Epithelial cell of prostate (primary cell): ENCODE measurements around the gene SLC35F6.
"Not testable (repeated sequence)": the region's sequence is repeated elsewhere in the genome, so short reads cannot be mapped to it uniquely, and the experiment has no call there.

Experiments used
- DNase-seq: peaks from one replicate; pipeline ENCODE4 v3.0.0-alpha.2; 2011; ENCODE audit warnings: low read depth, low spot score
- H3K27ac ChIP-seq: fragments of 450-650 bp; 2 replicates; pipeline ENCODE4 v1.5.1; 2017; ENCODE audit warnings: mild to moderate bottlenecking

The SLC35F6 gene

GRCh38 chr2:26778507-26778906 lies 14.4 kb downstream of the SLC35F6 start:
- no peak for DNase-seq
- no peak overlapping the region for H3K27ac ChIP-seq

DNA sequence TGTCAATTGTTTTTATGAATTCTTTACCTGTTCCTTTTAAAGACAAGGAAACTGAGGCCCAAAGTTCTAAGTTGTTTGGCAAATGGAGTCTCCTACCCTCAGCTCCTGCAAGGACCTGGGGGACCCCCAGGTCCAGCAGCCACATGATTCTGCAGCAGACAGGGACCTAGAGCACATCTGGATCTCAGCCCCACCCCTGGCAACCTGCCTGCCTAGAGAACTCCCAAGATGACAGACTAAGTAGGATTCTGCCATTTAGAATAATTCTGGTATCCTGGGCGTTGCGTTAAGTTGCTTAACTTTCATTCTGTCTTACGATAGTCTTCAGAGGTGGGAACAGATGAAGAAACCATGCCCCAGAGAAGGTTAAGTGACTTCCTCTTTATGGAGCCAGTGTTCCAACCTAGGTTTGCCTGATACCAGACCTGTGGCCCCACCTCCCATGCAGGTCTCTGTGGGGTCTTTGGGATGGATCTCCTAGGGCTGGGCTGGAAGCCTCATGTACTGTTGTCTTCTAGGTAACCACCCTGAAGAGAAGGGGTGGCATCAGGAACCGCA lies 16.2 kb downstream of the SLC35F6 start:
- DNase-seq = no peak
- no peak overlapping the region for H3K27ac ChIP-seq

DNA sequence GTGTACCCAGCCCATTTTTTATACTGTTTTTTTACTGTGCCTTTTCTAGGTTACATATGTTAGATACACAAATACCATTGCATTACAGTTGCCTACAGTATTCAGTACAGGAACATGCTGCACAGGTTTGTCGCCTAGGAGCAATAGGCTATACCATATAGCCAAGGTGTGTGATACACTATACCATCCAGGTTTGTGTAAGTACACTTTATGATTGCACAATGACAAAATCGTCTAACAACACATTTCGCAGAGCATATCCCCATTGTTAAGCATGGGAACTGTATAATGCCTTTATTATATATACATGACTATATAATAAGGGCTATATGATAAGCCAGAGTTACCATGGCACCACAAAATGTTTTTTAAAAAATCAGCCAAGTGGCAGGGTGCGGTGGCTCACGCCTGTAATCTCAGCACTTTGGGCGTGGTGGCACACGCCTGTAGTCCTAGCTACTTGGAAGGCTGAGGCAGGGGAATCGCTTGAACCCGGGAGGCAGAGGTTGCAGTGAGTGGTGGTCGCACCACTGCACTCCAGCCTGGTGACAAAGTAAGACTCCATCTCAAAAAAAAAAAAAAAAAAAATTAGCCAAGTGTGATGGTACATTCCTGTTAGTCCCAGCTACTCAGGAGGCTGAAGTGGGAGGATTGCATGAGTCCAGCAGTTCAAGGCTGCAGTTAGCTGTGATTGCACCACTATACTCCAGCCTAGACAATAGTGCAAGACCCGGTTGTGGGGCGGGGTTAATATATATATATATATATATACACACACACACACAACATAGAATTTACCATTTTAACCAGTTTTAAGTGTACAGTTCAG lies 19.0 kb downstream of the SLC35F6 start:
- no peak overlapping the region for H3K27ac ChIP-seq
- DNase-seq = no peak

- no peak overlapping the region for H3K27ac ChIP-seq
- no peak for DNase-seq
These were observed 20.6 kb downstream of the SLC35F6 start for GRCh38 chr2:26784570-26785234.

DNA sequence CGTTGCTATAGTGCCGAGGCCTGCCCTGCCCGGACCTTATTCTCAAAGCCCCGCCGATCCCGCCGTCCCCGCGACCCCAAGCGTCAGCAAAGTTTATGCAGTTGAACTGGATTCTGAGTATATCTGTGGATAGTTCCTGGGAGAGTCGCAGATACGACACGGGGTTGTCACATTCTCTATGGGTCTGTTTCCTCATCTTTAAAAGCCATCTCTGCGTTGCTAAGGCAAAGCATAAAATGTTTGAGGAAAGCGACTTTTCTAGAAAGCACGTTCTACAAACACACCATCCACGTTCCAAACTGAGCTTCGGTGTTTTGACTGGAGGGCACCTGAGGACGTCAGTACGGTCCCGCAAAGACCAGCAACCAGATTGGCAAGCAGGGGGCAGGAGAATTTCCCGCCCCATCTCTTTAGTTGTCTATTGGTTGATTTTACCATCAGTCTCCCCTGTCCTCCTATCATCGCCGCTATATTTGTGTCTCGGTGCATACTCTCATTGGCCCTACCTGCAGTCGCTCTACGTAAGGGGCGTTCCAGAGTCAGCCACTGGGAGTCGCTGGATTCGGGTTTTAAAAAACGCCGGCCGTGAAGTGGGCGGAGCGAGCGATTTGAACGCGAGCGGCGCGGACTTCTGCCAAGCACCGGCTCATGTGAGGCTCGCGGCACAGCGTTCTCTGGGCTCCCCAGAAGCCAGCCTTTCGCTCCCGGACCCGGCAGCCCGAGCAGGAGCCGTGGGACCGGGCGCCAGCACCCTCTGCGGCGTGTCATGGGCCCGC lies 21.5 kb downstream of the SLC35F6 start, which contains the start of gene CENPA:
CENPA (plus strand) TSS at position 626 of the 776 bp plus-strand sequence; CDS start at position 767, 141 bp downstream.
- H3K27ac ChIP-seq = peak within 1 kb of the TSS; percentile 10
- DNase-seq = peak; percentile 97

- H3K27ac ChIP-seq = no peak overlapping the region
- no peak for DNase-seq
These were observed 22.3 kb downstream of the SLC35F6 start for GRCh38 chr2:26786207-26787028.

GRCh38 chr2:26792720-26793119 lies 28.6 kb downstream of the SLC35F6 start:
- H3K27ac ChIP-seq = no peak overlapping the region
- no peak for DNase-seq

DNA sequence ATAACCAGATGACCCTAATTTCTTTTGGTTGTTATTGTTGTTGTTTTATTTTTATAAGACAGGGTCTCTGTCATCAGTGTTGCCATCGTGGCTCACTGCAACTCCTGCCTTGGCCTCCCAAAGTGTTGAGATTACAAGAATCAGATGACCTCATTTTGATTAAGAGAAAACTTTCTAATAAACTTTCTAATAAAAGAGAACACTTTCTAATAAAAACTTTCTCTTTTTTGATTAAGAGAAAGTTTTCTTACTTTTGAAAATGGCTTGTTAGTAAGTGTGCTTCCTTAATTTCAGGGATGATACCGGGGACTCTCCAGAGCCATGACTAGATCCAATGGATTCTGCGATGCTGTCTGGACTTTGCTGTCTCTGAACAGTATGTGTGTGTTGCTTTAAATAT lies 29.4 kb downstream of the SLC35F6 start:
- no peak for DNase-seq
- no peak overlapping the region for H3K27ac ChIP-seq

DNA sequence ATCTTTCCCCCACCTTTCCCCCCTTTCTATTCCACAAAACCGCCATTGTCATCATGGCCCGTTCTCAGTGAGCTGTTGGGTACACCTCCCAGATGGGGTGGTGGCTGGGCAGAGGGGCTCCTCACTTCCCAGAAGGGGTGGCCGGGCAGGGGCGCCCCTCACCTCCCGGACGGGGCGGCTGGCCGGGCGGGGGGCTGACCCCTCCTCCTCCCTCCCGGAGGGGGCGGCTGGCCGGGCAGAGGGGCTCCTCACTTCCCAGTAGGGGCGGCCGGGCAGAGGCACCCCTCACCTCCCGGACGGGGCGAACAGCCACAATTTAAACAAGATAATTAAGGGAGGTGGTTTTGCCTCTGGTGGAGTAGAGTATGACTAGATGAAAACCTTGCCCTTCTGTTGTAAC lies 31.1 kb downstream of the SLC35F6 start:
- DNase-seq, H3K27ac ChIP-seq: not testable (repeated sequence)

DNA sequence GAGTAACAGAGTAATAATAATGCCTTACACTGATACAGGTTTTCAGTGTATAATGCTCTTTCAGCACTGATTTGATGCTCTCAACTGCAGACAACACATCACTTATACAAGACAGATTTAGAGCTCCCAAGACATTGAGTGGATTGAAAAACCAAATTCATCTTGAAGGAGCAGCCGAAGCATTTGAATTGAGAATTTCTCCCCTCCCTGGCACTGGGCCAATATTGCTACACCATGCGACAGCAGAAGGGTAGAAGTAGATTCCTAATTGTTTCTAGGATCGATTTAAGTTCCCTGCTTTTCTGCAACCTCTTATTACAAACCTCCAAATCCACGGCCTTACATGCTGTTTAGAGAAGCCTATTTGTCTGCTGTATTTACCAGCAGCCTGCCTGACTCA lies 37.2 kb downstream of the SLC35F6 start:
- DNase-seq = no peak

GRCh38 chr2:26801796-26802195 lies 37.7 kb downstream of the SLC35F6 start:
- no peak for DNase-seq

More for the DNA sequence above, 37.2 kb downstream of the SLC35F6 start:
- H3K27ac ChIP-seq = no peak overlapping the region

GRCh38 chr2:26805241-26805676 lies 41.2 kb downstream of the SLC35F6 start:
- DNase-seq = peak; percentile 98

More at GRCh38 chr2:26801796-26802195, 37.7 kb downstream of the SLC35F6 start:
- no peak overlapping the region for H3K27ac ChIP-seq

GRCh38 chr2:26807788-26808460 lies 43.8 kb downstream of the SLC35F6 start:
- no peak for DNase-seq
- no peak overlapping the region for H3K27ac ChIP-seq

More at GRCh38 chr2:26805241-26805676, 41.2 kb downstream of the SLC35F6 start:
- peak overlapping the region; percentile 82 for H3K27ac ChIP-seq

DNA sequence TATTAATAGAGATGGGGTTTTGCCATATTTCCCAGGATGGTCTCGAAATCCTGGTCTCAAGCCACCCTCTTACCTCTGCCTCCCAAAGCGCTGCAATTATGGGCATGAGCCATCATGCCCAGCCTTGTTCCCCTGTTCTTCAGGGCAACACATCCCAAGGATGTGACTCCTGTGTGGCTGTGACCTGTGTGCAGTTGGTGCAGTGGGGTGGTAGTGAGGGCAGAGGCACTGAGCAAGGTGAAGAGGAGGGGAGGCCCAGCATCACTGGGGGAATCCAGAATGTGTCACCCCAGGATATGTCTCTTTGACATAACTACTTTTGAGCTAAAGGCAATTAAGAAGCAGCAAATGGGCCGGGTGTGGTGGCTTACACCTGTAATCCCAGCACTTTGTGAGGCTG lies 45.1 kb downstream of the SLC35F6 start:
- DNase-seq = no peak
- H3K27ac ChIP-seq = no peak overlapping the region

GRCh38 chr2:26809876-26810577 lies 45.9 kb downstream of the SLC35F6 start:
- no peak overlapping the region for H3K27ac ChIP-seq
- DNase-seq = no peak

- DNase-seq = no peak
- H3K27ac ChIP-seq = no peak overlapping the region
These were observed 47.2 kb downstream of the SLC35F6 start for GRCh38 chr2:26811261-26811660.

- H3K27ac ChIP-seq = no peak overlapping the region
- no peak for DNase-seq
These were observed 48.0 kb downstream of the SLC35F6 start for GRCh38 chr2:26811791-26812694.
